Transverse colon (tissue), 4 donors: ENCODE data around the gene VIM.

Source experiments
- CTCF ChIP-seq, 5 experiments: fragments of 200-600 bp in 3 of 5; fragments of 450-650 bp in 2 of 5; sonication (generic) in 3 of 5; IDR thresholded peaks; 1 replicate in 2 of 5; 2 replicates in 3 of 5; pipeline ENCODE4 v1.5.1; 2016 to 2017; ENCODE audit warnings: antibody characterized with exemption in 5 of 5, inconsistent platforms in 3 of 5, mild to moderate bottlenecking in 2 of 5, moderate library complexity in 1 of 5
- EP300 ChIP-seq: sonication (generic); formaldehyde crosslinking; IDR thresholded peaks from one replicate; pipeline ENCODE4 v1.6.1; 2017; ENCODE audit warnings: antibody characterized with exemption, low read depth
- POLR2A ChIP-seq: fragments of 450-650 bp; IDR thresholded peaks from one replicate; pipeline ENCODE4 v1.6.1; 2016; ENCODE audit warnings: antibody characterized with exemption, mild to moderate bottlenecking, moderate library complexity
- POLR2AphosphoS5 ChIP-seq, 3 donors: sonication (generic); formaldehyde crosslinking; IDR thresholded peaks; one replicate each; pipeline ENCODE4 v1.6.1; 2016; ENCODE audit warnings: antibody characterized with exemption in 3 of 3

DNA sequence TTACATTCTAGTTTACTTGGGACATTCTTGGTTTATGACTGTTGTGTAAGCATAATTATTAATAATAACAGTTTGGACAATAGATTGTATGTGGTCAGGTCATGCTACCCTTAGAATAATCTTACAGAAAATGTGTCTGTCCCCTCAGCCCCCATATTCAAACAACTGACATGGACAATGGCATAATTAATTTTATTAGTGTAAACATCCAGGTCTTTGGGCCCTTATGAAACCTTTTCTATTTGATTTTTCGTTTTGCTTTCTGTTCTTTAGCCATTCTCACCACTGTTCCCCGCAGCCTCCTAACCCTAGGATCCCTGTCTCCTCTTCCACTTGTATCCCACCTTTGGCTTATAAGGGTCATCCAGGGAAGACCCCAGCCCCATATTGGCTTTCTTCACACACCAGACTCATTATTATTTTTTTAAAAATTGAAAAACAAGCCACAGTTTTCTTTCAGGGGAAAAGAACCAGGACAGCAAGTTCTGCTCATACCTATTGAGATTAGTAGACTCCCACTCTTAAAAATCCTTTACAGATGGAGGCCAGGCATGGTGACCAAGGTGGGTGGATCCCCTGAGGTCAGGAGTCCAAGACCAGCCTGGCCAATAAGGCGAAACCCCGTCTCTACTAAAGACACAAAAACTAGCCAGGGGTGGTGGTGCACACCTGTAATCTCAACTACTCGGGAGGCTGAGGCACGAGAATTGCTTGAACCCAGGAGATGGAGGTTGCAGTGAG lies 11.5 kb downstream of the VIM start:
- TF ChIP-seq CTCF (IDR thresholded peaks at IDR 0.05) (no peak), POLR2A (no peak), POLR2AphosphoS5 (IDR thresholded peaks at IDR 0.05) (no peak), EP300 (no peak)
